ENCODE measurements around the gene NSG2.

The NSG2 gene

GRCh38 chr5:174149989-174150388 lies 104.5 kb downstream of the NSG2 start:
- no peak for DNase-seq (ENCODE audit: low read depth)
- TF ChIP-seq CTCF (conservative IDR thresholded peaks at IDR 0.05; ENCODE audit: control insufficient read depth, insufficient read depth, low read depth, low read length): no peak

GRCh38 chr5:174151599-174152181 lies 106.2 kb downstream of the NSG2 start:
- TF ChIP-seq CTCF (conservative IDR thresholded peaks at IDR 0.05; ENCODE audit: control insufficient read depth, insufficient read depth, low read depth, low read length): no peak
- no peak overlapping the region for H3K4me3 ChIP-seq (ENCODE audit: control insufficient read depth, low read depth, low read length)

More at GRCh38 chr5:174149989-174150388, 104.5 kb downstream of the NSG2 start:
- H3K4me3 ChIP-seq (ENCODE audit: control insufficient read depth, low read depth, low read length): no peak overlapping the region

DNA sequence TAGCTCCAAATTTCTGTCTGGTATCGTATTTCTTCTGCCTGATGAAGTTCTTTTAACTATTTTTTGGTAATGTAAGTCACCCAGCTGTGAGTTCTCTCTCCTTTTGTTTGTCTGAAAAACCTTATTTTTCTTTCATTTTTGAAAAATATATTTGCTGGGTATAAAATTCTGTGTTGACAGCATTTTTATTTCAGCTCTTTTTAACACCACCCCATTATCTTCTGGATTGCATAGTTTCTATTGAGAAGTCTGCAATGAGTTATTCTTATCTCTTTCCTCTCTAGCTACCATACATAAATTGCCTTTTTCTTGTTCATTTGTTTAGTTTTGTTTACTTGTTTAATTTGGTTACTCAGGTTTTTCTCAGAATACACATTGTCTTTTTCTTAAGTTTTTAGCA lies 109.1 kb downstream of the NSG2 start:
- TF ChIP-seq CTCF (conservative IDR thresholded peaks at IDR 0.05; ENCODE audit: control insufficient read depth, insufficient read depth, low read depth, low read length): no peak
- H3K4me3 ChIP-seq (ENCODE audit: control insufficient read depth, low read depth, low read length): no peak overlapping the region
- no peak for DNase-seq (ENCODE audit: low read depth)

More at GRCh38 chr5:174151599-174152181, 106.2 kb downstream of the NSG2 start:
- no peak for DNase-seq (ENCODE audit: low read depth)

GRCh38 chr5:174155281-174155680 lies 109.8 kb downstream of the NSG2 start:
- no peak for TF ChIP-seq CTCF (conservative IDR thresholded peaks at IDR 0.05; ENCODE audit: control insufficient read depth, insufficient read depth, low read depth, low read length)
- DNase-seq (ENCODE audit: low read depth): no peak
- H3K4me3 ChIP-seq (ENCODE audit: control insufficient read depth, low read depth, low read length): no peak overlapping the region

- DNase-seq (ENCODE audit: low read depth): no peak
- TF ChIP-seq CTCF (conservative IDR thresholded peaks at IDR 0.05; ENCODE audit: control insufficient read depth, insufficient read depth, low read depth, low read length): no peak
- H3K4me3 ChIP-seq (ENCODE audit: control insufficient read depth, low read depth, low read length): no peak overlapping the region
Observed at GRCh38 chr5:174155706-174156105, 110.2 kb downstream of the NSG2 start.

DNA sequence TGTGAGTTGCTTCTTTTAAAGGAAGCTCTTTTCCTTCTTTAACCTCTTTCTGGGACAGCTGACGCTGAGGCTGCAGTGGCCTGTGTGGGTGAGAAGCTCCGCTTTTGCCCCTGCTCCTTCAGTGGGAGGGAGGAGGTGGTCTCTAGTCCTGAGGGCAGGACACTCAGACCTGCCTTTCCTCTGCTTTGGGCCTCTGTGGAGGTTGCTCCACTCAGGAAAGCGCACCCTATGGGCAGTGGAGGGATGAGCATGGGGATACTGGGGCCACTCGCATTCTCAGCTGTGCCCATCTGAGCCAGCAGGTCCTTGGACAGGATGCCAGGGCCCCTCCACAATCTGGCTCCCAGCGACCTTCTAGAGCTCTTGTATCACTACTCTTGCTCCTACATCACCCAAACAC lies 111.5 kb downstream of the NSG2 start:
- no peak for DNase-seq (ENCODE audit: low read depth)
- H3K4me3 ChIP-seq (ENCODE audit: control insufficient read depth, low read depth, low read length): no peak overlapping the region
- TF ChIP-seq CTCF (conservative IDR thresholded peaks at IDR 0.05; ENCODE audit: control insufficient read depth, insufficient read depth, low read depth, low read length): no peak

Measured in fibroblast of mammary gland (primary cell).